Activated effector memory CD4-positive, alpha-beta T cell treated with Interleukin-2 at 50 U/mL for 16 hours (primary cell): ENCODE results near the gene RAB1B.
A peak's percentile ranks its signal among the peaks of the same experiment; 100 is the strongest.
"Not testable (repeated sequence)": the region's sequence is repeated elsewhere in the genome, so short reads cannot be mapped to it uniquely, and the experiment has no call there.

Source experiments
- DNase-seq: peaks from one replicate; pipeline ENCODE4 v3.0.0-alpha.2; 2020

Gene RAB1B

DNA sequence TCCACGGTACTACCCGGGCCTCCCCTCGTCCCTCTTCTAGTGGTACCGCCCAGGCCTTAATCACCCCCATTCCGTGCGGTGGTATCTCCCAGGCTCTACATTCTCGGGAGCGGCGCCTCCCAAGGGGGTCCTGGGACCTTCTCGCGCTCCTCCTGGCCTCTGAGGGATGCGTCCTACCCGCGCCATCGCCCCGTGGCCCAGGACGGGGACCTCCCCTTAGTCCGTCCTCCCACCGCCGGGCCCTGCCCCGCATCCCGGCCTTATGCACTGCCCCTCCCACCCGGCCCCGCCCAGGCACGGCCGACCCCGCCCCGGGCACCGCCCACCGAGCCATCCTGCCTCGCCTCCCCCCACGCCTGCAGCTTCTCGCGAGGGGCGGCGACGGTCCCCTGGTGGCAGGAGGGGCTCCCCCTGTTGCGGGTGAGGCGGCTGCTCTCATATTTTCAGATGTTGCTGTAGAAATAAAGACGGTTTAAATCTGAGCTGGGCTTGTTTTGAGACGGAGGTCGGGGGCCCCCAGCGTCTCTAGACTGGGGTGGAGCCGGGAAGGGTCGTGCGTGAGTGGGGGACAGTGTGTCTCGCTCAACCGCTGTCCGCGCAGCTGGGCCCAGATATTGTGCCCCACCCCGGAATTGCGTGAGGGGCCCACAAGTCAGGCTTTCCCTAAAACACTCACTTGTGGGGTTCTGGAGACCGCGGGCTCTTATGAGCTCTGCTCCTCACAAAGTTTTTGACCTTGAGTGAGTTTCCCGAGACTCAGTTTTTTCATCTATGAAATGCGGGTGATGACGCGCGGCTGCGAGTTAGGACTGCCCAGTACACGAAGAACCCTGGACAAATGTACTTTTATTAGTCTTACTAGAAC, 828 bp upstream of the RAB1B start:
- DNase-seq = peak; percentile 74

DNA sequence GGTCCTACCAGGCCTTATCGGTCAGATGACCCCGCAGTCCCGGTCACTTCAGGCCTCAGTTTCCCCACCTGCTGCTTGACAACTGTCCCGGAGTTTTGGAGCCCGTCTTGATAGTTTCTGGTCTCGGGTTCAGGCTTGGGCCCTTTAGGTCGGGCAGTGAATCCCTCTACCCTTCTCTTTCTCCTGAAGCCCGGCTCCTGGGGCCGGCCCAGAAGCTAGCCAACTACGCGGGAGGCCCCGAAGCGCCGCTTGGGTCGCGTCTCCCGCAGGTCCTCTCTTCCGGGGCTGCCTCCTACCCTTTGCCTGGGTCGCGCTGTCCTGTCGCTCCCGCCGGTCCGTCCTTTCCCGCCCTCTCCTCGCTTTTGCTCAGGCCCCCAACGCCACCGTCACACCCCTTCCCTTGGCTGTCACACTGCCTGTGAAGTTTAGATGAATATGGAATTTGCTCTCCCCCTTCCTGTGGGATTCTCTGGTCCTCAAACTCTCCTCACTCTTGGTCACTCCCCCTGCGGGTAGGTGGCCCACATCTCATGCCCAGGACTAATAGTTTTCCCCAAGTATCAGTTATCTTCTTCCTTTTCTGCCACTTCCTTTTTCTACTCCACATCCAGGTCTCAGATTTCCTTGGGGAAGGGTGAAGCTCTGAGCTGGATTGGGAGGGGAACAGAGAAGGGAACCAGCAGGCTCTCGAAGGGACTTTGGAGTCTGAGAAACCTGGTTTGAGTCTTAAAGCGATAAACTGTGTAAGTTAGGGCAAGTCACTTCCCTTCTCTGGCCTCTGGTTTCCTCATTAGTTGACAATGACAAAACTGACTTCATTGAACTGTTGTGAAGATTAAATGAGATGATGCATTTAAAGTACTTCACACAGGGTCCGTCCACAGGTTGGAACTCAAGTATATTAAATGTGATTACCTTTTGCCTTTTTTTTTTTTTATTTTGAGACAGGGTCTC, 790 bp downstream of the RAB1B start:
- DNase-seq = no peak

DNA sequence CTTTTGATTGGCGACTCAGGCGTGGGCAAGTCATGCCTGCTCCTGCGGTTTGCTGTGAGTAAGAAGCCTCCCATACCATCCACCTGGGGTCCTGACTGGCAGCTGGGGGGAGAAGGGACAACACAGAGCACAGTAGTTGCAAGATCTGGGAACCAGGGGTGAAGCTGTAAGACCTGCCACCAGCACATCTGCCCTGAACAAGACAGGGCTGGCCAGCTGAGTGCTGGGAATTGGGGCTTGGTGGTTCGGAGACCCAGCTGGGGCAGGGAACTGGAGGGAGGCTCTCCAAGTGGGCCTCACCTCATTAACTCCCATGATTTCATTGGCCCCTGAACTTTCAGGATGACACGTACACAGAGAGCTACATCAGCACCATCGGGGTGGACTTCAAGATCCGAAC, 3.4 kb downstream of the RAB1B start:
- no peak for DNase-seq

DNA sequence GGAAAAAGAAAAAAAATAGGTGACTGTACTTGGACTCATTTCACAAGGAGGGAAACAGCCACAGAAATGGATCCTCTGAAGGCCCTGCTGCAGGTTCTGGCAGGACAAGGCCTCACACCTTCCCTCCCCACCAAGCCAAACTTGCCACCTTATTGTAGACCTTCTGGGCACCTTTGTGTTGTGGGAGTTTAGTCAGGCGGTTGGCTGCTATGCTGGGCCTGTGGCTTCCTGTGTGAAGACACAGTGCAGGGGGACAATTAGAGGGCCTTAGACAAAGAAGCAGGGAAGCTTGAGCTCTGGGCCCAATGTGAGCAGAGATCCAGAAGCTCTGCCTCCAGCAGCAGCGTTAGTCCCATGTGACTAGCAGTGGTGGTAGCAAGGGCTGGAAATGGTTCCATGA, 4.2 kb downstream of the RAB1B start:
- no peak for DNase-seq

DNA sequence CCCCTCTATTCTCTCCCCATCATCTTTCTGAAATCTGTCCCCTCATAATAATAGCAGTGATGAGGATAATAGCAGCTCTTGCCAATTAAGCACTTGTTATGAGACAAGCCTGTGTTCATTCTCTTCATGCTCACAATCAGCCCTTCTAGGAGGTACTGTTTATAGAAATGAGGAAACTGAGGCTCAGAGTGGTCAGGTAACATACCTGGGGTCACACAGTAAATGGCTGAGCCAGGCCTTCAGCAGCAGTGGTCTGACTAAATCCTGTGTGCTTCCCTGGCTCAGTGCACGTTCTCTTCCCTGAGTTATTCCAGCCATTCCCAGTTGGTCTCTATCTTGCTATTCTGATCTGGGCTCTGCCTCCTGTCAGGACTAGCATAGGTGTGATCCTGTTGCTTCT, 5.8 kb downstream of the RAB1B start:
- no peak for DNase-seq

DNA sequence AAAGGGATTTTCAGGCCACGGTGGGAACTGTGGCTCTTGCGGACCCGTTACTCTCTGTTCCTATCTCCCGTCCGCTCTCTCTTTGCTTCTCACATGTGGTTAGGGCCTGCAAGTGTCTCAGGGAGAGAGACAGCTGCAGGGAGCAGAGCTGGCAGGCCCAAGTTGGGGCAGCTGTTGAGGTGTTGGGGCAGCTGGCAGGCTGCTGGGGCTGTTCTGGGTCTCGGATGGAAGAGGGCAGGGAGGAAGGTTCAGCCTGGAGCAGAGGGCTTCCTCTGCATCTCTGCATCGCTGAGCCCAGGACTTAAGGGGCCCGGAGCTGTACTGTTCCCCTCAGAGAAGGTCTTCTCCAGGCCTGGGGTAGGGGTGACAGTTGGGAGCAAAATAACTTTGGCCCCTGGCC, 7.0 kb downstream of the RAB1B start:
- no peak for DNase-seq

DNA sequence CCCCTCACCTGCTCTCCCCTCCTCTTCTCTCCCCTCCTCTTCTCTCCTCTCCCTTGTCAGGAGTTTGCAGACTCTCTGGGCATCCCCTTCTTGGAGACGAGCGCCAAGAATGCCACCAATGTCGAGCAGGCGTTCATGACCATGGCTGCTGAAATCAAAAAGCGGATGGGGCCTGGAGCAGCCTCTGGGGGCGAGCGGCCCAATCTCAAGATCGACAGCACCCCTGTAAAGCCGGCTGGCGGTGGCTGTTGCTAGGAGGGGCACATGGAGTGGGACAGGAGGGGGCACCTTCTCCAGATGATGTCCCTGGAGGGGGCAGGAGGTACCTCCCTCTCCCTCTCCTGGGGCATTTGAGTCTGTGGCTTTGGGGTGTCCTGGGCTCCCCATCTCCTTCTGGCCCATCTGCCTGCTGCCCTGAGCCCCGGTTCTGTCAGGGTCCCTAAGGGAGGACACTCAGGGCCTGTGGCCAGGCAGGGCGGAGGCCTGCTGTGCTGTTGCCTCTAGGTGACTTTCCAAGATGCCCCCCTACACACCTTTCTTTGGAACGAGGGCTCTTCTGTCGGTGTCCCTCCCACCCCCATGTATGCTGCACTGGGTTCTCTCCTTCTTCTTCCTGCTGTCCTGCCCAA, 7.7 kb downstream of the RAB1B start:
- no peak for DNase-seq

DNA sequence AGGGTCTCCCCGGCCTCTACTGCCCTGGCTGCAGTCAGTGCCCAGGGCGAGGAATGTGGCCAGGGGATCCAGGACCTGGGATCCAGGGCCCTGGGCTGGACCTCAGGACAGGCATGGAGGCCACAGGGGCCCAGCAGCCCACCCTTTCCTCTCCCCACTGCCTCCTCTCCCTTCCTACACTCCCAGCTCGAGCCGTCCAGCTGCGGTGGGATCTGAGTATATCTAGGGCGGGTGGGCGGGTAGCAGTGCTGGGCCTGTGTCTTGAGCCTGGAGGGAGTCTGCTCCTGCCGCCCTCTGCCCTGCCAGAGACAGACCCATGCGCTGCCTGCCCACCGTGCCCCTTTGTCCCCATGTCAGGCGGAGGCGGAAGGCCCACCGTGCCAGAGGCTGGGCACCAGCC, 8.2 kb downstream of the RAB1B start:
- not testable (repeated sequence) for DNase-seq

DNA sequence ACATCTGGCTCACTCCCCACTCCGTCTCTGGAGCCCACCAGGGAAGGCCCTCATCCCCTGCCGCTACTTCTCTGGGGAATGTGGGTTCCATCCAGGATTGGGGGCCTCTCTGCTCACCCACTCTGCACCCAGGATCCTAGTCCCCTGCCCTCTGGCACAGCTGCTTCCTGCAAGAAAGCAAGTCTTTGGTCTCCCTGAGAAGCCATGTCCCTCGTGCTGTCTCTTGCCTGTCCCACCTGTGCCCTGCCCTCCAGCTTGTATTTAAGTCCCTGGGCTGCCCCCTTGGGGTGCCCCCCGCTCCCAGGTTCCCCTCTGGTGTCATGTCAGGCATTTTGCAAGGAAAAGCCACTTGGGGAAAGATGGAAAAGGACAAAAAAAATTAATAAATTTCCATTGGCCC, 8.6 kb downstream of the RAB1B start:
- not testable (repeated sequence) for DNase-seq

DNA sequence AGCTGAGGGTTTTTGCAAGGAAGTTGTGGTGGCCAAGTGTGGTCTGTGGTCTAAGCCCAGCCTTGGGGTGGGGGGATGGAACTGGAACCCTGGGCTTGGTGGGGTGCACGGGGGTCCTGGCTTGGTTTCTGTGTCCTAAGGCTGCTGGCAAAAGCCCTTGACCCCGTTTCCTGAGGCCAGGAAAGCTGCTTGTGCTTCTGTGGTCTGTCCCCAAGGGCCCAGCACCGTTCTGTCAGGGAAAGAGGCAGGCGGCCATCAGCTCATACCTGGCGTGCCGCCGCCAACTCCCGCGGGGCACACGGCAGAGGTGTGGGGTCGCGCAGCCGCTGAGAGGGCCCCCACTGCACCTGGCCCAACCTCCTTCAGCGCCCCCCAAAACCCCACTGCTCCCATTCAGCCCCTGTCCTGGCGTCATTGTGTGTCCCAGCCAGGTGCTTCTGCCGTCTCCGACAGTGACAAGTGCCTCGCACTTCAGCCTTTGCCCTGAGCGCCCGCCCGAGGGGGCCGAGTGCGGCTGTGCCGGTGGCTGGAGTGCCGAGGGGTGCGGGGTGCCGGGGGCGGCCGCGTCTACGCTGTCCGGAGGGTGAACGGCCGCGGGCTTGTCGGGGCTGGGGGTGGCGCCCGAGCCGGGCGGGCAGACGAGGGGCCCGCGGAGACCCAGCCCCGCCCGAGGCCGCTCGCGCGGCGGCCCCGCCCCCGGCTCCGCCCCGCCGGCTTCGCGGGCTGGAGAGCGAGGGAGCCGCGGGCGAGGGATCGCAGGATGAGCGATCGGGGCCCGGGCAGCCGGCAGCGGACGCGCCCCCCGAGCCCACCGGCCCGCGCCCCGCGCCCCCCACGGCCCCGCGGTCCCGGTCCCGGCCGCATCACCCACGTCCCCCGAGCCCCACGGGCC, 9.3 kb downstream of the RAB1B start, which contains the start of gene CNIH2:
Gene CNIH2 (plus strand): TSS at position 705 of the 892 bp plus-strand sequence. CDS start 282 bp downstream, outside the sequence.
- DNase-seq = peak; percentile 42

DNA sequence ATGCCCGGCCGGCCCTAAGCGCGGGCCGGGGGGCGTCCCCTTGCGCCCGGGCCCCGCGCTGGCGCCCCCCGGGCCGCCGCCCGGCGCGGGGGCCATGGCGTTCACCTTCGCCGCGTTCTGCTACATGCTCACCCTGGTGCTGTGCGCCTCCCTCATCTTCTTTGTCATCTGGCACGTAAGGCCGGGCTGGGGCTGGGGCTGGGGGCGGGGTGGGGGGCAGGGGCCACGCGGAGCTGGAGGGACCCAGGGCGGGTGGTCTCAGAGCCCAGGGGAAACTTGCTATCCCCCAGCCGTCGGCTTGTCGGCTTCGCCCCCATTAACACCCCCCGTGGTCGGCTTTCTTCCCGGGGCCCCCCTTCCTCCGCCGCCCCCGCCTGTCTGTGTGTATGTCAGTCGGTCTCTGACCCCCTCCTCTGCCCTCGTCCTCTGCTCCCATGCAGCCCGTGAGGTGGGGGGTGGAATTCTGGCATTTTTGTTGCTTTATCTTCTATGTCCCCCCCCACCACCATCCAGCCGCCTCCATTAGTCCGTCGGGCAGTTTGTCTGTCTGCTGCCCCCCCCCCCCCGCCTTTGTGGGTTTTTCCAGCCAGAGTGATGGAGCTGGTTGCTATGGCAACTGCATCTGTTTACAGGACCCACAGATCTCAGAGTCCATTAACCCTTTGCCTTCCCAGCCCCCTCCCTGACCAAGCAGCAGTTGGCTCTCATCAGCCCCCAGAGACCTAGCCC, 10.1 kb downstream of the RAB1B start:
- DNase-seq = no peak

DNA sequence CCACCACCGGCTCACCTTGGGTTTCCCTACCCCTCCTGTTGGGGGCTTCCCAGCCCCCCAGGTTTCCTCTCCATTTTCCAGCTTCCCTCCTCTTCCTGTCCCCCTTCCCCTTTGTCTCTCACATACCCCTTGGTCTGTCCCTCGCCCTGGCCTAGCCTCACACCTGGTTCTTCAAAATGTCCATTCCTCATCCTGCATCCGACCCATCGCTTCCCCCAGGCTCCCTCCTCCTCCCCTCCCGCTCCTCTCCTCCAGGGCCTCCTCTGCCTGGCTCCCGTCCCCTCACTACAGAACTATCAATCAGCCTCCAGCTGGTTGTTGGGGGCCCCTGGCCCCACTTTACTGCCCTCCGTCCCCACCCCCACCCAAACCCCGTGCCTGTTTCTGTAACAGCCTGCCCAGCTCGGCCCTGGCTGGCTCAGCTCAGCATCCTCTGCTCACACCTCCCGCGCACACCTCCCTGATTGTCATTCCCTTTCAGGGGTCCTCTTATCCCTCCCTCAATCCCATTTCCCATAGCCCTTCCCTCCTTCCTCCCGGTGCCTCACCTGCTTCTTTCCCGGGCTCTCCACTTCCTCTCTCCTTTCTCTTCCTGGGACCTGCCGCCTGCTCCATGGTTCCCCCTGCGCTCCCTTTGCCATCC, 10.8 kb downstream of the RAB1B start:
- DNase-seq = no peak

DNA sequence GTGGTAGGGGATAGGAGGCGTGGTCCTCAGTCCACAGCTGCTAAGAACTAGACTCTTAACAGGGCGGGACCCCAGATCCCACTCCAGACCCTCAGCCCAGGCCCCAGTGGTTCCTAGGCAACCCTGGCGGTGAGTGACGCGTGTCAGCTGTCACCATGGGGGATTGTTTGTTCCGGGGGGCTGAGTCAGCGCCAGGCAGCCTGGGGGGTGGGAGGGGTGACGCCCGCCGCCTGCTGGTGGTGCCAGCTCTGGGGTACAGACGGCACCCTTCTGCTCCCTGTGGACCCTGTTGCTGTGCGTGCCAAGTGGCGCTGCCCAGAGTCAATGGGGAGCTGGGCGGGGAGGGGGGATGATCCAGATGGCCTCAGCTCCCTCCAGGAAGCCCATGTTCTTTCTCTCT, 12.0 kb downstream of the RAB1B start:
- no peak for DNase-seq

DNA sequence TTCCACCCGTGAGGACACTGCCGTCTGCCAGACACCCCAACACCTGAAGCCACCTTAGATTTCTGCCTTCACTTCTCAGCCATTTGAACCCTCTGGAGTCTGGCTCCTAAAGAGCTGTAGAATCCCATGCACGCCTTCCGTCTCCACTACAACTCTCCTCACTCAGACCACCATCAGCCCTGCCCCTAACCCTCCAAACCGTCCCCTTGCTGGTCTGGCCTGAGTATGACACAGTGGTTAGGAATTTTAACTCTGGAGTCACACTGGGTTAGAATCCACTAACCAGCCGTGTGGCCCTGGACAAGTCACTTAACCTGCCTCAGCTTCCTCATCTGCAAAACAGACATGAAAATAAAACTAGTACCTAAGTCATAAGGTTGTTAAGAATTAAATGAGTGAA, 12.6 kb downstream of the RAB1B start:
- DNase-seq = no peak

DNA sequence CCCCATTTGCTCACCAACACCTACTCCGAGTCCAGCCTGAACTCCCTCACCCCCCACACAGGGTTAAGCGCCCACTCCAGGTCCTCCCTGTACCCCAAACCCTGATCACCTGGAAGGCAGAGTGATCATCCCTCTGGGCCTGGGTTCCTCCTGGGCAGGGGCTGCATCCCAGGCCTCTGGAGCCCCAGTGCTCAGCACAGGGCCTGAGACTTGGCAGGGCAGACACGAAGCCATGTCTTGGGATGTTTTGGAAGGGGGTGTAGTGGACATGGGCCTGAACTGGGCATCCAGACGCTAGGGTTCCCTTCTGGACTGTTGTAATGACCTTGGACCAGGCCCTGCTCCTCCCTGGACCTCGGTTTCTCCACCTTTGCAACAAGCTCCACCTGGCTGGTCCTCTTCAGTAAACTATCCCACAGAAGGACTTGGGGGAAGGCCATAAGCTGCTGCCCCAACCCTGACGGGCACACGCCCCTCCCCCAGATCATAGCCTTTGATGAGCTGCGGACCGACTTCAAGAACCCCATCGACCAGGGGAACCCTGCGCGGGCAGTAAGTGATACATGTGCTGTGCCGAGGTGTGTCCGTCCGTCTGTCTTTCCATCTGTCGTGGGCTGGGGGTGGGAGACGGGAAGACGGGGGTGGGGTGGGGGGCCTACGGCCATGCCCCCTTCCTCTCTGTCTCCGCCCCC, 13.5 kb downstream of the RAB1B start:
- DNase-seq = no peak

DNA sequence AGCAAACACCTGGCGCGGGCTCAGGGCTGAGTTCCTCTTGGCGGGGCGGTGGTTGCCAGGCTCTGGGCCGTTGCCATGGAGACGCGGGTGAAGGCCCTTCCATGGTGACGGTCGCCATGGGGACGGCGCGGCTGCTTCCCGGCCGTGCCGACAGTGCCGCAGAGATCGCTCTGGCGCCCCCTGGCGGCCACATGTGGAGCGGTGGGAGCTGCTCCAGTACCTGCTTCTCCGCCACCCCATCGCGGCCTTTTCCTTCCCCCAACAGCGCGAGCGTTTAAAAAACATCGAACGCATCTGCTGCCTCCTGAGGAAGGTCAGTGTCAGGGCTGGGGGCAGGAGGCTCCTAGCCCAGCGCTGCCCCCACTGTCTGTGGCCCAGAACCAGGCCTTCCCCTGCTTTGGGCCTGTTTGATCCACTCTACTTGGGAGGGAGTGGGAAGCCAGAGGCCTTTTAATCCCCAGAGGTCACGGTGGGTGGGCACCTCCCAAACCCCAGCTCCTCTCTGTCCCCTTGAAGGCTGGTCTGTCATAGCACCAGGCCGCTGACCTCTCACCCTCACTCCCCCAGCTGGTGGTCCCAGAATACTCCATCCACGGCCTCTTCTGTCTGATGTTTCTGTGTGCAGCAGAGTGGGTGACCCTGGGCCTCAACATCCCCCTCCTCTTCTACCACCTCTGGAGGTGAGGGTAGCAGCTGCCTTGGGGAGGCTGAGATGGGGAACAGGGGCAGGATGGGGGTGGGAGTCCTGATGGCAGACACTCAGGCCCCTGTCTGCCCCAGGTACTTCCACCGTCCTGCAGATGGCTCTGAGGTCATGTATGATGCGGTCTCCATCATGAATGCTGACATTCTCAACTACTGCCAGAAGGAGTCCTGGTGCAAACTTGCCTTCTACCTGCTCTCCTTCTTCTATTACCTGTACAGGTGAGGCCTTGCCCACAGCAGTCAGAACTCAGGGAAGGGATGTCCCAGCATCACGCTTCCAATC, 14.3 kb downstream of the RAB1B start:
- peak; percentile 97 for DNase-seq

DNA sequence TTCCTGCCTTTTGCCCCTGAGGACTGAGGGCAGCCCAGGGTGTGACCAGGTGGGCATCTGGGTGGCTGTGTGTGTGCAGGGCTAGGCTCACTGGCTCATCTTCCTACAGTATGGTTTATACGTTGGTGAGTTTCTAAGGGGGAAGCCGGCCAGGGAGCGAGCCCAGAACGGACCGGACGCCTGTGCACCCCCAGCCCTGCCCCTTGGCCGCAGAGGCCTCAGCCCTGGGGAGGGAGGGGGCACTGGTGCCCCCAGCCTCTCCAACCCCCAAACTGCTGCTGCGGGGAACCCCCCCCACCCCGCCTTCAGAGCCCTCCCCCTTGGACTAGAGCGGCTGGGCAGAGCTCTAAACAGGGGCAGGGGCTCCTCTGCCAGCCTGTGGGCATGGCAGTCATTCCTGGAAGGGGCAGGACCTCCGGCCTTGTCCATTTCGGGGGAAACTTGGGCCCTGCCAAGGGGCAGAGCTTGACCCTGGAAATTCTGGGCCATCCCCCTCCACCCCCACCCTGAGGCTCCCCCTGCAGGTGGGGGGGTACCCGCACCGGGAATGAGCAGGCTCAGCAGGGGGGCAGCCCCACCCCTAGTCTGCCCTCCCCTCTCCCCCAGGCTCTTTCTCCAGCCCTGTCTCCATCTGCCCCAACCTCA, 15.1 kb downstream of the RAB1B start:
- DNase-seq = no peak

DNA sequence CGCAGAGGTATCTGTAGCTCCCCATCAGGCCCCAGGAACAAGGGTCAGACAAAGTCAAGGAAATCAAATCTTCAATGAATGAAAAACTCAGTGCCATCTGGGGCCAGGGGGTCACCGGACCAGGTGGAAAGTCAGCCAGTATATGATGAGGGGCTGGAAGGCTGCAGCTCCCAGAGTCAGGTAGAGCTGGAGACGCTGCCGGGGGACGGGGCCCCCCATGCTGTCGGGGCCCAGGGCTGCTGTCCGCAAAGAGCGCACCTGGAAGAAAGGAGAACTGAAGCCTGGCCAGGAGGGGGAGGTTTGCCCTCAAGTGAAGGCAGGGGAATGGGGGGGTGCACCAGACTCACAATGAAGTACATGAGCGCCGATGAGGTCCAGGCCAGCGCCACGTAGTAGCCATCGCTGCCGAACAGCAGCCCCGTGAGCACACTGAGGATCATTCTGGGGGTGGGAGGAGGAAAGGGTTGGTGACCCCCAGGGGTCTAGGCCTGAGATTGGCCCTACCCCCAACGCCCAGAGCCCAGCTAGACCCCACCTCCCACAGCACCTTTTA, 16.2 kb downstream of the RAB1B start:
- DNase-seq = no peak
